Measurements from ENCODE around the gene NUDT3.
"Not testable (repeated sequence)": the region's sequence is repeated elsewhere in the genome, so short reads cannot be mapped to it uniquely, and the experiment has no call there.

Gene NUDT3

GRCh38 chr6:34276881-34277762 lies 115.3 kb downstream of the NUDT3 start:
- DNase-seq (ENCODE audit: low spot score) = no peak

GRCh38 chr6:34276191-34276590 lies 116.3 kb downstream of the NUDT3 start:
- TF ChIP-seq CTCF (IDR thresholded peaks at IDR 0.05; ENCODE audit: extremely low read depth, missing control alignments) = no peak
- DNase-seq (ENCODE audit: low spot score) = no peak

More at GRCh38 chr6:34276881-34277762, 115.3 kb downstream of the NUDT3 start:
- no peak for TF ChIP-seq CTCF (IDR thresholded peaks at IDR 0.05; ENCODE audit: extremely low read depth, missing control alignments)

- DNase-seq (ENCODE audit: low spot score) = peak; percentile 26
- TF ChIP-seq CTCF (IDR thresholded peaks at IDR 0.05; ENCODE audit: extremely low read depth, missing control alignments) = no peak
Observed at GRCh38 chr6:34275128-34275804, 117.2 kb downstream of the NUDT3 start.

GRCh38 chr6:34274129-34274528 lies 118.3 kb downstream of the NUDT3 start:
- no peak for TF ChIP-seq CTCF (IDR thresholded peaks at IDR 0.05; ENCODE audit: extremely low read depth, missing control alignments)
- DNase-seq (ENCODE audit: low spot score) = no peak

GRCh38 chr6:34273242-34273805 lies 119.1 kb downstream of the NUDT3 start:
- DNase-seq (ENCODE audit: low spot score) = peak; percentile 51
- no peak for TF ChIP-seq CTCF (IDR thresholded peaks at IDR 0.05; ENCODE audit: extremely low read depth, missing control alignments)

GRCh38 chr6:34272013-34272926 lies 120.2 kb downstream of the NUDT3 start:
- no peak for TF ChIP-seq CTCF (IDR thresholded peaks at IDR 0.05; ENCODE audit: extremely low read depth, missing control alignments)

GRCh38 chr6:34269658-34270341 lies 122.7 kb downstream of the NUDT3 start:
- DNase-seq (ENCODE audit: low spot score) = not testable (repeated sequence)

More at GRCh38 chr6:34272013-34272926, 120.2 kb downstream of the NUDT3 start:
- DNase-seq (ENCODE audit: low spot score) = peak; percentile 37

- not testable (repeated sequence) for DNase-seq (ENCODE audit: low spot score)
Observed at GRCh38 chr6:34269132-34269531, 123.3 kb downstream of the NUDT3 start.

All from GM20000 (cell line).